Keratinocyte (primary cell): ENCODE results near the gene L3MBTL4.

Experiments used
- CTCF ChIP-seq, 3 experiments: IDR thresholded peaks in 1 of 3; conservative IDR thresholded peaks in 1 of 3; optimal IDR thresholded peaks in 1 of 3; 2 replicates in 2 of 3; 3 replicates in 1 of 3; pipeline versions ENCODE3 to v1.5.1; 2011; ENCODE audit warnings: low read length in 3 of 3, mild to moderate bottlenecking in 3 of 3, moderate library complexity in 2 of 3, control low read depth in 1 of 3, inconsistent platforms in 1 of 3; ENCODE audit not compliant: insufficient read depth in 2 of 3; ENCODE audit errors: extremely low read depth in 1 of 3
- EZH2 ChIP-seq: IDR thresholded peaks from one replicate; pipeline ENCODE4 v1.6.1; 2012; ENCODE audit warnings: inconsistent platforms, mild to moderate bottlenecking, low read length, moderate library complexity

GRCh38 chr18:6376433-6377229 is 38.1 kb downstream of the L3MBTL4 start:
- TF ChIP-seq CTCF (optimal IDR thresholded peaks at IDR 0.05 in 1 of 3, IDR thresholded peaks at IDR 0.05 in 1 of 3, conservative IDR thresholded peaks at IDR 0.05 in 1 of 3; ENCODE audit: extremely low read depth in 1 of 3, insufficient read depth in 2 of 3, low read length in 3 of 3), result no peak
- TF ChIP-seq EZH2, result no peak
